HepG2 (cell line): Measurements from ENCODE around the gene FZD7. TPM values are rescaled to one million over a fixed set of nuclear protein-coding genes. Genes with fewer than 3 reads are reported as not detected.
A peak's percentile ranks its signal among the peaks of the same experiment; 100 is the strongest.

Source experiments
- ATAC-seq: fragments of 200-7000 bp; cut with Tn5 transposase; 3 replicates; pipeline ENCODE4 v1.9.1; 2020; ENCODE audit warnings: mild to moderate bottlenecking, moderate library complexity
- BruUV-seq: library from RNA; stranded (reverse); fragments of 400-500 nt; replicated peaks from 2 replicates; lab custom pipeline; 2021; lab: Mats Ljungman, UMichigan
- CTCF ChIA-PET: fragments of 300-600 bp; formaldehyde crosslinking; extraction: SDS; loops from one replicate; lab custom pipeline; 2021; ENCODE audit warnings: low total read pairs, inconsistent platforms, low intra/inter-chr PET ratio; lab: Yijun Ruan, JAX
- POLR2A ChIA-PET: fragments of 350-600 bp; sonication (Branson Sonifier 250); formaldehyde crosslinking; loops from one replicate; lab custom pipeline; 2020; ENCODE audit warnings: antibody characterized with exemption, inconsistent platforms; lab: Yijun Ruan, JAX
- DNase-seq: peaks from one replicate; pipeline ENCODE4 v3.0.0-alpha.2; 2015; ENCODE audit warnings: low spot score
- FAIRE-seq: peaks from 3 replicates; lab custom pipeline; 2011; peaks lifted over from hg19 to GRCh38; lab: Jason Lieb, UNC
- H2AFZ ChIP-seq: one replicate; pipeline ENCODE4 v1.6.1; 2011; ENCODE audit warnings: low read length, inconsistent platforms
- H3K27ac ChIP-seq: fragments of 300-600 bp; 3 replicates; pipeline ENCODE4 v1.8.0; 2011; ENCODE audit warnings: mixed run types, mild to moderate bottlenecking, mixed read lengths, low read length, inconsistent platforms; ENCODE audit not compliant: insufficient read depth; ENCODE audit errors: extremely low read length
- H3K27me3 ChIP-seq, 2 experiments: fragments of 200-600 bp in 1 of 2; 2 replicates in 1 of 2; 3 replicates in 1 of 2; pipeline versions ENCODE4 v1.6.0 to v1.8.0; 2011; ENCODE audit warnings: low read length in 2 of 2, mild to moderate bottlenecking in 2 of 2, moderate library complexity in 2 of 2, inconsistent platforms in 1 of 2; ENCODE audit not compliant: insufficient read depth in 2 of 2, control insufficient read depth in 1 of 2
- H3K36me3 ChIP-seq, 2 experiments: fragments of 200-600 bp in 1 of 2; replicated peaks in 1 of 2; 2 replicates in 1 of 2; 3 replicates in 1 of 2; pipeline versions ENCODE4 v1.5.1 to v1.8.0; 2011; ENCODE audit warnings: low read length in 2 of 2, inconsistent platforms in 1 of 2; ENCODE audit not compliant: insufficient read depth in 2 of 2, control insufficient read depth in 1 of 2
- H3K4me1 ChIP-seq: 2 replicates; pipeline ENCODE4 v1.5.1; 2012; ENCODE audit warnings: low read length, inconsistent platforms; ENCODE audit not compliant: insufficient read depth
- H3K4me2 ChIP-seq: 2 replicates; pipeline ENCODE4 v1.6.0; 2011; ENCODE audit warnings: low read depth, low read length, inconsistent platforms
- H3K4me3 ChIP-seq, 3 experiments: fragments of 200-600 bp in 1 of 3; sonication (generic), shearing (Covaris generic) in 1 of 3; replicated peaks in 1 of 3; 2 replicates each; pipeline ENCODE4 v1.5.1; 2011 to 2016; ENCODE audit warnings: low read length in 3 of 3, inconsistent platforms in 2 of 3, low read depth in 2 of 3, mild to moderate bottlenecking in 2 of 3, control low read depth in 1 of 3, mixed read lengths in 1 of 3; ENCODE audit not compliant: insufficient read depth in 1 of 3
- H3K79me2 ChIP-seq: one replicate; pipeline ENCODE4 v1.6.1; 2011; ENCODE audit warnings: low read length, inconsistent platforms; ENCODE audit not compliant: insufficient read depth
- H3K9ac ChIP-seq: 2 replicates; pipeline ENCODE4 v1.6.0; 2011; ENCODE audit warnings: mild to moderate bottlenecking, low read depth, low read length, inconsistent platforms; ENCODE audit not compliant: insufficient read depth
- H3K9me3 ChIP-seq: 2 replicates; pipeline ENCODE4 v1.5.1; 2012; ENCODE audit warnings: mild to moderate bottlenecking, low read length
- H4K20me1 ChIP-seq: 2 replicates; pipeline ENCODE4 v1.6.0; 2011; ENCODE audit warnings: inconsistent platforms, mild to moderate bottlenecking, low read length, moderate library complexity; ENCODE audit not compliant: insufficient read depth
- FOXA1 ChIP-seq, 2 experiments: fragments of 450-650 bp in 1 of 2; sonication (generic) in 1 of 2; formaldehyde crosslinking in 1 of 2; IDR thresholded peaks; 2 replicates each; pipeline versions ENCODE4 v1.4.0 to v1.6.1; 2016 to 2020; ENCODE audit warnings: missing genetic modification reagents in 1 of 2
- HNRNPL ChIP-seq: fragments of 200-400 bp; formaldehyde crosslinking; IDR thresholded peaks from 2 replicates; pipeline ENCODE4 v1.6.1; 2017; ENCODE audit warnings: mild to moderate bottlenecking, low read depth, low read length
- JUN ChIP-seq: sonication (generic); formaldehyde crosslinking; IDR thresholded peaks from 2 replicates; pipeline ENCODE4 v1.4.0; 2020; ENCODE audit warnings: mild to moderate bottlenecking, missing genetic modification reagents
- MAF1 ChIP-seq: sonication (generic); formaldehyde crosslinking; IDR thresholded peaks from 2 replicates; pipeline ENCODE4 v1.5.0; 2020; ENCODE audit warnings: missing genetic modification reagents, borderline replicate concordance
- MTA1 ChIP-seq: sonication (generic); formaldehyde crosslinking; IDR thresholded peaks from 2 replicates; pipeline ENCODE4 v1.4.0; 2020; ENCODE audit warnings: missing genetic modification reagents, mild to moderate bottlenecking, borderline replicate concordance
- MXD4 ChIP-seq: IDR thresholded peaks from 2 replicates; pipeline ENCODE4 v1.6.1; 2016; ENCODE audit warnings: mild to moderate bottlenecking, missing biosample characterization, missing genetic modification reagents
- NCOA5 ChIP-seq: sonication (generic); formaldehyde crosslinking; IDR thresholded peaks from 2 replicates; pipeline ENCODE4 v1.4.0; 2020; ENCODE audit warnings: missing genetic modification reagents
- PHF5A ChIP-seq: IDR thresholded peaks from one replicate; pipeline ENCODE4 v1.6.1; 2018; ENCODE audit warnings: low read depth, missing genetic modification reagents; ENCODE audit not compliant: unreplicated experiment
- RBFOX2 ChIP-seq: fragments of 200-400 bp; formaldehyde crosslinking; IDR thresholded peaks from 2 replicates; pipeline ENCODE4 v1.6.1; 2017; ENCODE audit warnings: low read depth, mild to moderate bottlenecking, low read length
- RFXANK ChIP-seq: IDR thresholded peaks from 2 replicates; pipeline ENCODE4 v1.6.1; 2016
- SNAPC2 ChIP-seq: sonication (generic); formaldehyde crosslinking; IDR thresholded peaks from 2 replicates; pipeline ENCODE4 v1.8.1; 2022; ENCODE audit warnings: mild to moderate bottlenecking, missing genetic modification reagents
- ZC3H13 ChIP-seq: sonication (generic); formaldehyde crosslinking; IDR thresholded peaks from 2 replicates; pipeline ENCODE4 v1.8.1; 2023; ENCODE audit warnings: mild to moderate bottlenecking, missing genetic modification reagents, moderate library complexity
- ZFYVE20 ChIP-seq: sonication (generic); formaldehyde crosslinking; IDR thresholded peaks from 2 replicates; pipeline ENCODE4 v1.8.0; 2023; ENCODE audit warnings: low read depth, mild to moderate bottlenecking, moderate library complexity, missing genetic modification reagents, borderline replicate concordance
- ZNF256 ChIP-seq: sonication (generic); formaldehyde crosslinking; conservative IDR thresholded peaks from 2 replicates; pipeline ENCODE4 v1.4.0; 2020; ENCODE audit warnings: missing genetic modification reagents
- ZNF382 ChIP-seq: sonication (generic); formaldehyde crosslinking; IDR thresholded peaks from 2 replicates; pipeline ENCODE4 v1.5.0; 2020; ENCODE audit warnings: missing genetic modification reagents, mild to moderate bottlenecking, borderline replicate concordance
- ZNF670 ChIP-seq: sonication (generic); formaldehyde crosslinking; IDR thresholded peaks from 2 replicates; pipeline ENCODE4 v1.8.0; 2022; ENCODE audit warnings: mild to moderate bottlenecking, missing genetic modification reagents, borderline replicate concordance
- ZNF766 ChIP-seq: sonication (generic); formaldehyde crosslinking; IDR thresholded peaks from 2 replicates; pipeline ENCODE4 v1.5.0; 2020; ENCODE audit warnings: missing genetic modification reagents, borderline replicate concordance
- WGBS: methylation state at CpG from one replicate; pipeline ENCODE4 v1.1.6; 2017; ENCODE audit warnings: low lambda C conversion rate; 5-methylcytosine and 5-hydroxymethylcytosine counted together
- in situ Hi-C: cut with HindIII; loops from 2 replicates; pipeline ENCODE4 v1.10.0; 2017; ENCODE audit warnings: low pct_unique_long_range_greater_than_20kb; ENCODE audit not compliant: extremely low pct_ligation_motif_present
- intact Hi-C: fragments of 100-400 bp; cut with micrococcal nuclease; formaldehyde crosslinking; loops from one replicate; pipeline ENCODE4 v1.10.0; 2022; ENCODE audit not compliant: unreplicated experiment
- polyA plus RNA-seq, 8 experiments: library from polyadenylated mRNA; depleted of rRNA in 3 of 8; stranded (reverse) in 7 of 8; unstranded in 1 of 8; fragments of >200 nt; fragmentation: Illumina TruSeq in 4 of 8; extraction: Trizol in 4 of 8; gene quantifications; 2 replicates each; pipeline versions ENCODE4 v1.2.1 to v1.2.3, GENCODE V29; 2011 to 2016; ENCODE audit warnings: low read depth in 4 of 8, missing spikeins in 1 of 8, mixed read lengths in 1 of 8; ENCODE audit not compliant: insufficient read depth in 1 of 8
- total RNA-seq, 5 experiments: library from RNA; depleted of rRNA; stranded (reverse); fragments of >200 nt; fragmentation: Illumina TruSeq; extraction: Trizol; gene quantifications; 2 replicates each; pipeline ENCODE4 v1.2.3, GENCODE V29; 2016; ENCODE audit warnings: low read depth in 1 of 5
- TF ChIP-seq, protein P1 (sequence below): sonication (generic); formaldehyde crosslinking; IDR thresholded peaks from 2 replicates; pipeline ENCODE4 v1.5.0; 2020; ENCODE audit warnings: missing genetic modification reagents

Gene FZD7
- total and polyA plus RNA-seq, 2 of the 13 experiments (the other 11 are each of a cell fraction or from before 2014, with no cell fraction given) = 0.13 to 0.38 TPM

DNA sequence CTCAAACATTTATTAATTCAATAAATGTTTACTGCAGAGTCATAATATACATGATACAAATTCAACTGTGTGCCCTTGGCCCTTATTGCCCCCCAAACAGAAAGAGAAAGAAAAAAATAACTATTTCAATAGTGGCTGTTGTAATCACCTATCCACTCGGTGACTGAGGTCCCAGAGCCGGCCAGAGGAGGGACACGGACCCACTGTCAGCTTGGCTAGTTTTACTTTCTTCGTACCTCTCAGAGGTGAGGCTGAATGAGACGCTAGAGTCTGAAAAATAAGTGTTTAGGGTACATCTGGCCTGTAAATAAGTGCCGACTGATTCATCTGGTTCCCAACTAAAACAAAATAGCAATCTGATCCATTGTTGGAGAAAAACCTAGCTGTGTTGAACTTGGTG lies 31.3 kb upstream of the FZD7 start:
- ChIA-PET CTCF (no interaction called here), POLR2A (no interaction called here)
- H3K4me2 ChIP-seq = no peak overlapping the region
- no peak overlapping the region for H3K4me3 ChIP-seq
- DNase-seq (no peak), ATAC-seq (peak; percentile 76), FAIRE-seq (no peak)
- no peaks in the 10 kb centered on the region for H3K79me2 ChIP-seq
- H3K36me3 ChIP-seq = no peaks in the 10 kb centered on the region
- intact Hi-C loops (no loop called here), in situ Hi-C loops (no loop called here)
- no TSS peak for BruUV-seq
- H3K9ac ChIP-seq = no peak overlapping the region
- H3K4me1 ChIP-seq = no peaks in the 10 kb centered on the region
- no peaks in the 10 kb centered on the region for H3K27me3 ChIP-seq
- no peaks in the 10 kb centered on the region for H3K9me3 ChIP-seq
- no peak overlapping the region for H2AFZ ChIP-seq
- 28% methylated on average over 6 of the region's 6 CpGs for WGBS
- no peak overlapping the region for H3K27ac ChIP-seq
- no peaks in the 10 kb centered on the region for H4K20me1 ChIP-seq
- TF ChIP-seq ZC3H13 (CRISPR knock-in tag) (no peak), RFXANK (CRISPR knock-in tag) (no peak), ZFYVE20 (CRISPR knock-in tag) (no peak), JUN (CRISPR knock-in tag) (no peak), MAF1 (CRISPR knock-in tag) (no peak), MXD4 (CRISPR knock-in tag) (no peak), FOXA1 (IDR thresholded peaks at IDR 0.05) (no peak), FOXA1 (CRISPR knock-in tag; IDR thresholded peaks at IDR 0.05) (no peak), RBFOX2 (no peak), ZNF382 (CRISPR knock-in tag) (no peak), MTA1 (CRISPR knock-in tag) (no peak), ZNF670 (CRISPR knock-in tag) (no peak), HNRNPL (no peak), NCOA5 (CRISPR knock-in tag) (no peak), PHF5A (CRISPR knock-in tag) (no peak), ZNF256 (CRISPR knock-in tag) (no peak), SNAPC2 (CRISPR knock-in tag) (no peak), ZNF766 (no peak)
- TF ChIP-seq, protein P1, sequence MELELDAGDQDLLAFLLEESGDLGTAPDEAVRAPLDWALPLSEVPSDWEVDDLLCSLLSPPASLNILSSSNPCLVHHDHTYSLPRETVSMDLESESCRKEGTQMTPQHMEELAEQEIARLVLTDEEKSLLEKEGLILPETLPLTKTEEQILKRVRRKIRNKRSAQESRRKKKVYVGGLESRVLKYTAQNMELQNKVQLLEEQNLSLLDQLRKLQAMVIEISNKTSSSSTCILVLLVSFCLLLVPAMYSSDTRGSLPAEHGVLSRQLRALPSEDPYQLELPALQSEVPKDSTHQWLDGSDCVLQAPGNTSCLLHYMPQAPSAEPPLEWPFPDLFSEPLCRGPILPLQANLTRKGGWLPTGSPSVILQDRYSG = no peak
